Fibroblast of skin of left quadriceps (primary cell): Measurements from ENCODE around the gene TNRC6B.
A peak's percentile ranks its signal among the peaks of the same experiment; 100 is the strongest.
"Not testable (repeated sequence)": the region's sequence is repeated elsewhere in the genome, so short reads cannot be mapped to it uniquely, and the experiment has no call there.

Experiments used
- DNase-seq, 2 experiments: peaks; one replicate each; pipeline ENCODE4 v3.0.0-alpha.2; 2013; ENCODE audit warnings: low read depth in 2 of 2

Gene TNRC6B

GRCh38 chr22:40289991-40290459, 112.3 kb downstream of the TNRC6B start:
- DNase-seq: no peak

GRCh38 chr22:40290516-40290915, 112.8 kb downstream of the TNRC6B start:
- DNase-seq: no peak

GRCh38 chr22:40294696-40295095, 117.0 kb downstream of the TNRC6B start:
- no peak for DNase-seq

- DNase-seq: no peak
Measured at GRCh38 chr22:40300316-40300715, 122.6 kb downstream of the TNRC6B start.

- no peak for DNase-seq
Measured at GRCh38 chr22:40300884-40301672, 123.4 kb downstream of the TNRC6B start.

- DNase-seq: no peak
Measured at GRCh38 chr22:40302149-40302548, 124.4 kb downstream of the TNRC6B start.

GRCh38 chr22:40305625-40306024, 127.9 kb downstream of the TNRC6B start:
- DNase-seq: no peak

- no peak for DNase-seq
Measured at GRCh38 chr22:40308999-40309573, 131.4 kb downstream of the TNRC6B start.

GRCh38 chr22:40309631-40310030, 131.9 kb downstream of the TNRC6B start:
- DNase-seq: no peak

- peak; percentile 81 to 82 for DNase-seq
Measured at GRCh38 chr22:40310081-40310767, 132.5 kb downstream of the TNRC6B start.

- DNase-seq: no peak
Measured at GRCh38 chr22:40310768-40311120, 133.0 kb downstream of the TNRC6B start.

- DNase-seq: not testable (repeated sequence)
Measured at GRCh38 chr22:40311646-40312045, 133.9 kb downstream of the TNRC6B start.

GRCh38 chr22:40312050-40312449, 134.3 kb downstream of the TNRC6B start:
- DNase-seq: no peak

- DNase-seq: no peak
Measured at GRCh38 chr22:40313007-40313406, 135.3 kb downstream of the TNRC6B start.

GRCh38 chr22:40314041-40314440, 136.3 kb downstream of the TNRC6B start:
- no peak for DNase-seq

GRCh38 chr22:40320687-40321086, 143.0 kb downstream of the TNRC6B start:
- DNase-seq: no peak

- DNase-seq: no peak
Measured at GRCh38 chr22:40322021-40322420, 144.3 kb downstream of the TNRC6B start.

- no peak for DNase-seq
Measured at GRCh38 chr22:40322818-40323447, 145.2 kb downstream of the TNRC6B start.

- DNase-seq: no peak
Measured at GRCh38 chr22:40323681-40324171, 146.0 kb downstream of the TNRC6B start.

- DNase-seq: no peak
Measured at GRCh38 chr22:40324468-40325305, 147.0 kb downstream of the TNRC6B start.

GRCh38 chr22:40325315-40325714, 147.6 kb downstream of the TNRC6B start:
- DNase-seq: no peak
